Peyer's patch (tissue), 4 donors: Measurements from ENCODE around the gene LIFR.

Source experiments
- POLR2A ChIP-seq, 2 donors: fragments of 450-650 bp; IDR thresholded peaks; one replicate each; pipeline ENCODE4 v1.5.1; 2017; ENCODE audit warnings: antibody characterized with exemption in 2 of 2, mild to moderate bottlenecking in 2 of 2, moderate library complexity in 2 of 2
- TF ChIP-seq, protein P1 (sequence below), 6 experiments: fragments of 450-650 bp in 4 of 6; fragments of 200-600 bp in 2 of 6; sonication (generic) in 1 of 6; IDR thresholded peaks; one replicate each; pipeline ENCODE4 v1.5.1; 2017 to 2019; ENCODE audit warnings: antibody characterized with exemption in 6 of 6, mild to moderate bottlenecking in 3 of 6, moderate library complexity in 1 of 6

DNA sequence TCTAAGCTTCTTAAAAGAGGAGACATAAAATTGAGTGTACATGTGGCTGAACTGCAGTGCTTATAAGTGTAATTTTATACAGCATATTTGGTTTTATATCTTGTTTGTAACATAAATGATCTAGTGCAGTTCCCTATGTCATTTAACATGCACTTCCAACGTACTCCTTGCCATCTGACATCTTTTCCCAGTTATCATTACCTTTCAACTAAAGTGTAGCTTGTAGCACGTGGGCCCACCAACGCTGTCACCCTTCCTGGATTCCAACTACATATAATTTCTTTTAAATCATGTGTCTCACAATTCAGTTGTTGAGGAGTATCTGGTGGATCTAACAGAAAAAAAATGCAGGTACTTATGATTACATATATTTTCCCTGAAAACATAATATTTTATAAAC, 50.1 kb downstream of the LIFR start:
- TF ChIP-seq POLR2A (IDR thresholded peaks at IDR 0.05) = no peak
- TF ChIP-seq, protein P1, sequence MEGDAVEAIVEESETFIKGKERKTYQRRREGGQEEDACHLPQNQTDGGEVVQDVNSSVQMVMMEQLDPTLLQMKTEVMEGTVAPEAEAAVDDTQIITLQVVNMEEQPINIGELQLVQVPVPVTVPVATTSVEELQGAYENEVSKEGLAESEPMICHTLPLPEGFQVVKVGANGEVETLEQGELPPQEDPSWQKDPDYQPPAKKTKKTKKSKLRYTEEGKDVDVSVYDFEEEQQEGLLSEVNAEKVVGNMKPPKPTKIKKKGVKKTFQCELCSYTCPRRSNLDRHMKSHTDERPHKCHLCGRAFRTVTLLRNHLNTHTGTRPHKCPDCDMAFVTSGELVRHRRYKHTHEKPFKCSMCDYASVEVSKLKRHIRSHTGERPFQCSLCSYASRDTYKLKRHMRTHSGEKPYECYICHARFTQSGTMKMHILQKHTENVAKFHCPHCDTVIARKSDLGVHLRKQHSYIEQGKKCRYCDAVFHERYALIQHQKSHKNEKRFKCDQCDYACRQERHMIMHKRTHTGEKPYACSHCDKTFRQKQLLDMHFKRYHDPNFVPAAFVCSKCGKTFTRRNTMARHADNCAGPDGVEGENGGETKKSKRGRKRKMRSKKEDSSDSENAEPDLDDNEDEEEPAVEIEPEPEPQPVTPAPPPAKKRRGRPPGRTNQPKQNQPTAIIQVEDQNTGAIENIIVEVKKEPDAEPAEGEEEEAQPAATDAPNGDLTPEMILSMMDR (IDR thresholded peaks at IDR 0.05) = no peak
